Measurements from ENCODE around the gene SOX5.
"Not testable (repeated sequence)": the region's sequence is repeated elsewhere in the genome, so short reads cannot be mapped to it uniquely, and the experiment has no call there.

Gene SOX5

DNA sequence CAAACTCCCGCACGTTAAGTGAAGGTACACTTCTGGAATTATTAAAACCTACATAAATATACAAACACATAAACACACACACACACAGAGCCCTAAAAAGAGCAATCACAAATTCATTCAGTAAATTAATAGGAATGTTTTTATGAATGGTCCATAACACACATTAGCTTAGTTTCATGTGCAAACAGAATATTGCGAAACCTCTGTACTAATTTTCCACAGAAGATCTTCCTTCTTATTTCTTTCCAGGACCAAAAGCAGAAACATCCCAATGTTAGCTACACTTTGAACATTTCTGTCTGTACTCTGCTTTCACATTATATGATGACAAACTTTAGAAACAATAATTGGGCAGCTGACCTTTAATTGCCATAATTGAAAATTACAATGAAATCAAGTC lies 101.6 kb downstream of the SOX5 start:
- no peak for DNase-seq (ENCODE audit: low read depth in 3 of 3, low spot score in 1 of 3)

DNA sequence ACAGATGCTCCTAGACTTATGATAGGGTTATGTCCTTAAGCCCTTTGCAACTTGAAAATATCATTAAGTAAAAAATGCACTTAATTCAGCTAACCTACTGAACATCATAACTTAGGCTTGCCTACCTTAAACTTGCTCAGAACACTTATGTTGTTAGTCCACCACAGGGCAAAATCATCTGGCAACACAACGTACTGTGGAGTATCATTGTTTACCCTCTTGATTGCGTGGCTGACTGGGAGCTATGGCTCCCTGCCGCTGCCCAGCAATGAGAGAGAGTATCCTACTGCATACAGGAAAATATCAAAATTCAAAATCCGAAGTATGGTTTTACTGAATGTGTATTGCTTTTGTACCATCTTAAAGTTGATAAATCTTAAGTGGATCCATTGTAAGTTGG lies 105.5 kb downstream of the SOX5 start:
- no peak for DNase-seq (ENCODE audit: low read depth in 3 of 3, low spot score in 1 of 3)

DNA sequence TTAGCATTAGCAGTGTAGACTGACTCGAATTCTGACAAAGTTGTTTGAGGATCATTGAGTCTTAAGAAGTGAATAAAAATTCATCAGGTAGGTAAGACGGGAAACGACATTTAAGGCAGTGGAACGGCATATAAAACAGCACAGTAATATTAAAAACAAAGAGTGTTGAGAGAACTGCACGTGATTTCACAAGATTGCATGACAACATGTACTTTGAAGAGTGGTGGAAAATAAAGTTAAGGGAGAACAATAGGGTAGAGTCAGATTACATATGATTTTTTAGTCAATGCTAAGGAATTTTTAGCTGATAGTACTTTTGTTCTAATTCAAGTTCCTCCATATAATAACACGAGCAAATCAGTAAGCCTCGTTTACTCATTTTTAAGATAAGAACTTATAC lies 115.4 kb downstream of the SOX5 start:
- DNase-seq (ENCODE audit: low read depth in 3 of 3, low spot score in 1 of 3), result no peak

DNA sequence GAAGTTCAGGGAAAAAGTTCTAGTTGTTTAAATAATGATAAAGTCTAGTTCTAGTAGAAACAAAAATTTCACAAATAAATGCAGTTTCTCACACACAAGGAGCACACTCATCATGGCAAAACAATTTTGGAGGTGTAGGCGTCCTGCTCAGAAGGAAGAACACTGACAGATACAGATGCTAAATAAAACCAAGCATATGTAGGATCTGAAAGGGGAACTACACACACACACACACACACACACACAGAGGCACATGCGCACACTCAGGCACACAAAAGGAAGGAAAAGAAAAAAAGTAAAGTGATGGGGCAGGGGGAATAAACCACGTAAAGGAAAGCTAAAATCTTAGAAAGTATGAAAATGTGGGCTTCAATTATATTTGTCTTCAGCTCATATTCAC lies 117.7 kb downstream of the SOX5 start:
- DNase-seq (ENCODE audit: low read depth in 3 of 3, low spot score in 1 of 3), result no peak

DNA sequence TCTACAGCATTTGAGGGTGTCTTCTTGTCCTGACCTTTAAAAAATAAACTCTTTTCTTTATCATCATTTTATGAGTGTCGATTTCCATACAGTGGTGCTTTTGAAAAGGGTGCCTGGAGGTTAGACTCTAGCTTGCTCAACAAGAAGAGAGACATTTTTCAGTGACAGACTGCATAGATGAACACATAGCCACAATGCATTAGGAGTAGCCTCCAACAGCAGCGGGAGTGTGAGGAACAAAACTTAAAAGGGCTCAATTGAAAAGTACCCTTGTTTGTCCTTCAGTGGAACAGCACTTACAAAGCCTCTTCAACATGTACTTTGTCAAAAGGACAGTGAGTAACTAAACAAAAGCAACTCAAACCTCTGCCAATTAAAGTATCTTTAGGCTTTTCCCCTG lies 119.3 kb downstream of the SOX5 start:
- no peak for DNase-seq (ENCODE audit: low read depth in 3 of 3, low spot score in 1 of 3)

DNA sequence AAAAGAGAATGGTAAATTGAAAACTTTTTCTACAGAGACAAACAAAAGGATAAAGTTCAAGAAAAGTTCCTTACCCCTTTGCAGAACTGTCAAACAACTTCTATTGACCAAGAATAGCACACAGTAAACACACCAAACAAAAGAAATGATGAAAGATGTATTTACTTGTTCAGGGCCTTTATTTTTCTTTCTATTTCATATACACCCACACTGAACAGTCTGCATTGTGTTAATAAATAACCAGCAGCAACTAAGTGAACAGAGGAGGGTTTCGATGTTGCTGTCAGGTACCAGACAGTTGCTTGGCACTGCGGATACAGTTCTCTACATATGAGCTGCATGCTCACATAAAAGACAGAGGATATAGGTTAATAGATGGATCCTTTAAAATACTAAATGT lies 122.1 kb downstream of the SOX5 start:
- no peak for DNase-seq (ENCODE audit: low read depth in 3 of 3, low spot score in 1 of 3)

DNA sequence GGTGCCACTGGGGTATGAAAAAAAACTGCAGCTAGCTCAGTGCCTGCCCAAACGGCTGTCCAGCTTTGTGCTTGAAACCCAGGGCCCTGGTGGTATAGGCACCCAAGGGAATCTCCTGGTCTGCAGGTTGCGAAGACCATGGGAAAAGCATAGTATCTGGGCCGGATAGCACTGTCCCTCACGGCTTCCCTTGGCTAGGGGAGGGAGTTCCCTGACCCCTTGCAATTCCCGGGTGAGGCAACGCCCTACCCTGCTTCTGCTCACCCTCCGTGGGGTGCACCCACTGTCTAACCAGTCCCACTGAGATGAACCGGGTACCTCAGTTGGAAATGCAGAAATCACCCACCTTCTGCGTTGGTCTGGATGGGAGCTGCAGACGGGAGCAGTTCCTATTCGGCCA lies 124.3 kb downstream of the SOX5 start:
- DNase-seq (ENCODE audit: low read depth in 3 of 3, low spot score in 1 of 3), result not testable (repeated sequence)

DNA sequence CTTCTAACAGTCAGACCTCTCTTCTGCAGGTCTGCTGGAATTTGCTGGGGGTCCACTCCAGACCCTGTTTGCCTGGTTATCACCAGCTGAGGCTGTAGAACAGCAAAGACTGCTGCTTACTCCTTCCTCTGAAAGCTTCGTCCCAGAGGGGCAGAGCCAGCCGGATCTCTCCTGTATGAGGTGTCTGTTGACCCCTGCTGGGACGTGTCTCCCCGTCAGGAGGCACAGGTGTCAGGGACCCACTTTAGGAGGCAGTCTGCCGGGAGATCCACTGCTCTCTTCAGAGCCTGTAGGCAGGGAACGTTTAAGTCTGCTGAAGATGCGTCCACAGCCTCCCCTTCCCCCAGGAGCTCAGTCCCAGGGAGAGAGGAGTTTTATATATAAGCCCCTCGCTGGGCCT lies 125.1 kb downstream of the SOX5 start:
- no peak for DNase-seq (ENCODE audit: low read depth in 3 of 3, low spot score in 1 of 3)

DNA sequence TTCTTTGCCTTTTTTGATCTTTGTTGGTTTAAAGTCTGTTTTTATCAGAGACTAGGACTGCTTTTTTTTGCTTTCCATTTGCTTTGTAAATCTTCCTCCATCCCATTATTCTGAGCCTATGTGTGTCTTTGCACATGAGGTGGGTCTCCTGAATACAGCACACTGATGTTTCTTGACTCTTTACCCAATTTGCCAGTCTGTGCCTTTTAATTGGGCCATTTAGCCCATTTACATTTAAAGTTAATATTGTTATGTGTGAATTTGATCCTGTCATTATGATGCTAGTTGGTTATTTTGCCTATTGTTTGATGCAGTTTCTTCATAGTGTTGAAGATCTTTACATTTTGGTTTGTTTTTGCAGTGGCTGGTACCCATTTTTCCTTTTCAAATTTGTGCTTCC lies 126.6 kb downstream of the SOX5 start:
- DNase-seq (ENCODE audit: low read depth in 3 of 3, low spot score in 1 of 3), result not testable (repeated sequence)

DNA sequence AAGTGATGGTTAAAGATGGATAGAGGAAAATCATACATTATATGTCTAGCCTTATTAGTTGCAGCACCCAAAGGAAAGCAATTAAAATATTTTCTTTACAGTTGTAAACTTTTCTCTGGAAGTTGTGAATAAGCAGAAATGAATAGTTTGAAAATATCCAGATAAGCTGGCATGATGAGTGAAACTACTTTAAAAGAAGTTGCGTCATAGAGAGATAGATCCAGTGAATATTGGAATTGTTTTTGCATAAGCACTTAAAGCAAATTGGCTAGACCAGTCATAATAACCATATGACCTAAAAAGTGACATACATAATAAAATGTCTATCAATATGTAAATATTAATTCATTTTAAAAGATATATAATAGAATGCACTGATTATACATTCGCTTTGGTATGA lies 132.1 kb downstream of the SOX5 start:
- no peak for DNase-seq (ENCODE audit: low read depth in 3 of 3, low spot score in 1 of 3)

DNA sequence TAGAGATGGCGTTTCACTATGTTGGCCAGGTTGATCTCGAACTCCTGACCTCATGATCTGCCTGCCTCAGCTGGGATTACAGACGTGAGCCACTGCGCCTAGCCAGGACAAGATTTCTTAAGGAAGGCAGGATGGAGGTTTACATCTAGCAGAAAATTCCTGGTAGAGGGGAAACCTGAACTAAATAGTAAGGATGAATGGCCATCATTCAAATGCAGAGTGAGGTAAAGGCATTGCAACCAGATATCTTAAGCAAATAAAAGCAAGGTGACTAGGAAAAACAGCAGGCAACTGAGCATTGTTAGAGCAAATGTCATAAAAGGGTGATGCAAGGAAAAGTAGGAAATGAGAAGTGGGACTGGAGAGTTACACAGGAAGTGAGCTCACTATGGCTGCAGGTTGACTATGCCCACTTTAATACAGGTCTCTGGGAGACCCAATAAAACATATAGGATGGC lies 133.0 kb downstream of the SOX5 start:
- no peak for DNase-seq (ENCODE audit: low read depth in 3 of 3, low spot score in 1 of 3)

DNA sequence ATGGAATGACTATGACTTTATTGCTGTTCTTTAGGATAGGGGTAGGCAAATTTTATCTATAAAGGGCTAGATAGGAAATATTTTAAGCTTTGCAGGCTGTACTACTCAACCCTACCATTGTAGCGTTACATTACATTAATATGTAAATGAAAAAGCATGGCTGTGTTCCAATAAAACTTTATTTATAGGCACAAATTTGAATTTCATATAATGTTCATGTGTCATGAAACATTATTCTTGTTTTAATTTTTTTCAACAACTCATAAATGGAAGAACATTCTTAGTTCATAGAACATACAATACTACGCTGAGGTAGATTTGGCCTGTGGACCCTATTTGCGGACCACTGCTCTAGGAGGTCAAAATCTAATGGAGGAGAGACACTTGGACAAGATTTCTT lies 133.7 kb downstream of the SOX5 start:
- no peak for DNase-seq (ENCODE audit: low read depth in 3 of 3, low spot score in 1 of 3)

DNA sequence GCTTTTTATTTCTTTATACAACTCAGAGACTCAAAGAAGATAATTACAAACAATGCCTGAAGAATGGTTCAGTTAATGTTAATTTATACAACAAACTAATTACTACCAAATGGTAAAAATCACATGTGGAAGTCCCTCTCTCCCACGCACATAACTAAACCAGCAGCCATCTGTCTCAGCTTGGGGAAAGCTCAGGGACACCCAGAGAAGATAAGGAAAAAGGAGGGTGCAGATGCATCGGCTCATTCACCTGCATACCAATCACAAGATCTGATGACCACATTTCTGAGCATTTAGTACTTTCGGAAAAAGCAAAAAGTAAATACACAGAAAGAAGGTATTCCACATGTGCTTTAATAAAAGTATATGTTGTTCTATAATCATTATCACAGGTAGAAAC lies 136.3 kb downstream of the SOX5 start:
- no peak for DNase-seq (ENCODE audit: low read depth in 3 of 3, low spot score in 1 of 3)

DNA sequence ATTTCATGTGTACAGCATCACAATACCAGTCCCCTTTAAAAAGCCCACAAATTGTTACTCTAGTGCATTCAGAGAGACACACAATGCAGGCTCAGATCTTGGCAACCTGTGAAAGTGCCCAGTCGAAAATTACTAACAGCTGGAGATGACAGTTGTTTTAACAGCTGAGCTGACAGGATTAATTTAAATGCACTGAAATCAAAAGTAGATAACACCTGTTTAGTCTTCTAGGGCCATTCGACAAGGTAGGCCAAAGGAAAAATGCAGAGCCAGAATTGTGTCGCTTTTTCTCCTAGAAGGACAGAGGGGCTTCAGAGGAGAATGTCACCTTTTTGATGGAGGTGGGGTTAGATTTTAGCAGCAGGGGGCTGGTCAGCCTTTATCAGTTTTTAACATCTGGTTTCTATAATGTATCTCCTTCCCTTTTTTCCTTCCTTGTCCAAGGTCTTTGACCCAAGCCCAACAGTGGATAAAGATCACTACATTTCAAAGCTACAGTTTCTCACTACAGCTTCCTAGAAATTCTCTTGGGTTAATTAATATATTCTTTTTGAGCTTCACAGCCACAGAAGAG lies 139.1 kb downstream of the SOX5 start:
- no peak for DNase-seq (ENCODE audit: low read depth in 3 of 3, low spot score in 1 of 3)

DNA sequence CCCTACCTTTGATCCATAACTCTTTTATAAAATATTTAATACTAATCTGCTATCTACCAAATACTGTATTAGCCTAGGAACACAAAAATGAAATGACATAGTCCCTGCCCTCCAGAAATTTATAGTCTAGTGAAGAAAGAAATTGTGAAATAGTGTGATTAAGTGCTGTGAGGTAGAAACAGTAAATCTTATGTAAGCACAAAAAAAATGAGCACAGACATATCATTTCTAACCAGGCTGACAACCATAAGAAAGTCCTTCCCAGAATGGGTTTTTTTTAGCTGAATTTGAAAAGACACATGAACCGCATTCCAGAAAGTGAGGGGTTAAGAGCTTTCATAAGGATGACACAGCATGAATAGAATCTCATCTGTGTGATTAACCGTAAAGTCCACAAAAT lies 145.9 kb downstream of the SOX5 start:
- DNase-seq (ENCODE audit: low read depth in 3 of 3, low spot score in 1 of 3), result no peak

DNA sequence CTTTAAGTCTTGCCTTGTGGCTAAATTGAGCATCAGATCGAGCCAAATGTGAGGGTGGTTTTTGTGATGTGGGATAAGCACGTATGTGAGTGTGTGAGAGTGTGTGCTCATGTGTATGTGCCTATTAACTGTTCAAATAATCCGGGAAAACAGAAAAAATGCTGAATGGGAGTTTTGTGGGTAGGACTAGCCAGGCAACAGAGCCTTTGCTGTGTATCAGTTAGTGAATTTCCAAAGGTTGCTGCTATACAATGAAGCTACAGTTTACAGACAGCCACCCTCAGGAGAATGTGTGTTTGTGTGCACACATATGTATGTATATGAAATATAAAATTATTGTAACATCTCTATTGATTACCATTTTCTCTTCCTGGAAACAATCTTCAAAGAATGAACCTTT lies 154.0 kb downstream of the SOX5 start:
- no peak for DNase-seq (ENCODE audit: low read depth in 3 of 3, low spot score in 1 of 3)

DNA sequence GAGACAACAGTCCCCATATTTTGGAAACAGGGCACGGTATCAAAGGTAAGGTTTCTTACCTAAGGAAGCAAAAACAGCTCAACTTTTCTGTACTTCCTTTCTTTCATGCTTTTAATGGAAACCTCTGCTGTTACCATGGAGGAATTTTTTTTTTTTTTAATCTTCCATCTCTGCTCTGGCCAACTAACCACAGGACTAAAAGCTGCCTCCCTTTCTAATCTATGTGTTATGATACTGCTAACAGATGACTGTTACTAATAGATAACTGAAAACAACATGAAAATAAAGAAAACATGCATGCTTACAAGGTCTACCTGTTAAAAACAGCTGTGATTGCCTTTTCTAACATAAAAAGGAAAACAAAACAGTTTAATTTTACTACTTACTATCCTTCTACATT lies 168.4 kb downstream of the SOX5 start:
- DNase-seq (ENCODE audit: low read depth in 3 of 3, low spot score in 1 of 3), result no peak

DNA sequence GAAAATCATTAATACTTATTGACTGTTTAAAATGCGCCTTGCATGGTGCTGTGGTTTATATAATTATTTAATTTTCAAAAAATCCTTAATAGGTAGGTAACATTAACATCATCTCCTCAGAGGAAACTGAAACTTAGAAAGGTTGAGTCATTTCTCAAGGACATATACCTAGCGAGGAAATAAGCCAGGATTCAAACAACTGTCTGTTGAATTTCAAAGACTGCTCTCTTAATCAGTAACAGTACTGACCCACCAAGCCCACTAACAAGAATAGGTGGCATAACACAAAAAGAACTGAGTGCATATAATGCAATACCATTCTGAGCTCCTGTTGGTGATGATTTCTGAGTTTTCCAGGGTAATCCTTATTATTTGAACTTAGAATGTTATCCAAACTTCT lies 174.3 kb downstream of the SOX5 start:
- no peak for DNase-seq (ENCODE audit: low read depth in 3 of 3, low spot score in 1 of 3)

DNA sequence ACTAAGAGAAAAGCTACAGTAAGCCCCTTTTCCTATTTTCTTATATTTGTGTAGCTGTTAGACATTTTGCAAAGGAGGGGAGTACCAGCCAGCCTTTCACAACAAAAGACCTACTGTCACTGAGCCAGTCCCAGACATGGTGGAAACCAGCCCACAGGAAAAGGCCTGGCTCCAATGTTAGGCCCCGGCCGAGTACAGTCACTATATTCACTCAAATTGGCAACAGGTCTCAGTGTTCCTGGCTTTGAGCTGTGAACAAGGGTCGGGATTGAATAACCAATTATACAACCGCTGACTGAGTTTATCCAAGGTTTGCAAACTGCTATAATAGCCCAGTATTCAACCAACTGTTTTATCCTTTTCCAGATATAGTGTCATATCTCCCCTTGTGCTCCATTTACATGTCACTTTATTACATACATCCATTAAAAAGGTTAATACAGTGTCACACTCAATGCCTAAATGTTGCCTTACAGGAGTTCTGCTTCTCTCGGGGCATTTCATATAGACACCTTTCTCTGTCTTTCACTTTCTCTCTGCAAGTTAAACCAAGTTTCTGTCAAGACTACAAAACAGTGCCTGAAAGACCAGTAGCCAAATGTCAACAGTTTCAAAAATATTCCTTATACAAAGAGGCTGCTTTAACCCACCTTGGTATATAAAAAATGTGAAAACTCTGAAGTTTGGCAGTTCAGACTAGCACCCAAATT lies 178.1 kb downstream of the SOX5 start:
- DNase-seq (ENCODE audit: low read depth in 3 of 3, low spot score in 1 of 3), result no peak

DNA sequence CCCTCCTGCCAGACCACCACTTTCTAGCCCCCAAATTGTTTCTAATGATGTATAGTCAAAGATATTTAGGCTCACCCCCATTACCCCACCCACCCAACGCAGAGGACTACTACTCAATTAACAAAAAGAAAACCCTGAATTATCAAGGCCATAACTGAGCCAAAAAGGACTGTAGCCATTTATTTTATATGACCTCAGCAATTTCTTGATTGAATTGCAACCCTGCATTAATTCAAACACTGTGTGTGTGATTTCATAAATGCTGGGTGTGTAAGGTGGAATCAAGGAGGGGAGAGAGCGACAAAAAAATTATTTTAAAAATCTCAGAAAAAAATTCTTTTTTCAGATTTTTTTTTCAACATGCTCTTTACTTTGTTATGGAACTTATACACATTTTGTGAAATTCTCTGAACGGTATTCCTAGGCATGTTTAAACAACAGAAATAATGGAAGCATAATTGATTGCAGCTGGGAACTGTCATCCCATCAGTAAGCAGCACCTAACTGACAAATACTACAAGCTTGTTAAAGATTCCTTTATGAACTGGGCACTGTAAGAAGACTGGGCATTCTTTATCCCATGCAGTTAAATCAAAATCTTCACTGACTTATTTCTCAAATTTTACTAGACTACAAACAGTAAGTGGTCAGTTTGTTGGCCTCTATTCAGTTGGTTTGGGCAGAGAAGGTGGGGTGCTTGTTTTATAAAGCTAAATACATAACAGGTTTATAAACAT lies 179.1 kb downstream of the SOX5 start:
- DNase-seq (ENCODE audit: low read depth in 3 of 3, low spot score in 1 of 3), result no peak

DNA sequence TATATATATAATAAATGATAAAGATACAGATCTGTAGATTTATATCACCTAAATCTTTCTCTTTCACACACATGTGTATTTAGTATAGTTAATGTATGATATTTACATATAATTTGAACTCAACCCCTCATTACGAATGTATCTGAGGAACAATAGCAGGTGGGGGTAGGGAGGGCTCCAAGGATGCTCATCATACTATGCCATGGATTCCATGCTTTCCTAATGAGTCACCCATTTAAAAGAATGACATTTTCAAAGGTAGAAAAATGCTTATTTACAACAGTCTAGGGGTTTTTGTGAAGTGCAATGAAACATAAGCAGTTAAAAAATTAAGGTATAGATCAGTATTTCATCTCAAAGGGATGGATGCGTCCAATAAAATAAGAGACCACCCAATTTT lies 181.6 kb downstream of the SOX5 start:
- DNase-seq (ENCODE audit: low read depth in 3 of 3, low spot score in 1 of 3), result no peak

DNA sequence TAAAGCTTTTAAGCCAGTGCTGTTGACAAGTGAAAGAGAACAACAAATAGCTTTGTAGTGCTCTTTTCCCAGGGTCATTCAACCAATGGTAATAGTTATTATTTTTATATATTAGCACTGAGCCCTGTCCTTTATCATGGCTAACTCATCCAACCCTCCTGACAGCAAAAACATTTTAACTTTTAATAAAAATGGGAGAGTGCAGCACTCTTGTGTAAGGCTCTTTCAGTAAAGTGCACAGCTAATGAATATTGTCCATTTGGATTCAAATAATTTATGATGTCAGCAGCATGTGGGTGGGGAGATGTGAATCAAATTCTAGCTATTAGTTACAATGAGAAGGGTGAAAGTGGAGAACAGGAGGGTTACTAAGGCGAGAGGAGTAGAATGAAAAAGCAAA lies 185.7 kb downstream of the SOX5 start:
- no peak for DNase-seq (ENCODE audit: low read depth in 3 of 3, low spot score in 1 of 3)

DNA sequence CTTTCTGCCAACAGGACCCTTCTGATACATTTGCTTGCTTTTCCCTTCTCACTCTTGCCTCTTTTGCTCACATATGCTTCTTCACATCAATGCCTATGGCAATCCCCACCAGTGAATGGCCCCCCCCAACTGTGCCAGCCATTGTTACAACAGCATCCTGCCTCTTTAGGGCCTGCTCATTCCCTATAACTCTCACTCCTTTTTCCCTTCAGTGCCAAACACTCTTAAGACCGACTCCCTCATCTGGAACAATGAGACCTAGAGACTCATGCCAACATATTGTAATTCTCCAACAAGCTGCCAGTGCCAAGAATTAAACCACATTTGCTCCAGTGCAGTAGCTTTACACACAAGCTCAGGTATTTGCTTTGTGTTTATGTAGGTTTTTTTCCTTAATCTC lies 189.0 kb downstream of the SOX5 start:
- DNase-seq (ENCODE audit: low read depth in 3 of 3, low spot score in 1 of 3), result no peak

Data from stimulated activated CD4-positive, alpha-beta T cell treated with anti-CD3 and anti-CD28 coated beads, TNF-alpha, amount 100 ng/mL, for 1 hour (primary cell).